CD14-positive monocyte (primary cell): ENCODE measurements around the gene MAMDC2. TPM values are rescaled to one million over a fixed set of nuclear protein-coding genes. Genes with fewer than 3 reads are reported as not detected.

Experiments
- DNase-seq, 3 donors: peaks; one replicate each; pipeline ENCODE4 v3.0.0-alpha.2; 2011 to 2022
- H2AFZ ChIP-seq: 2 replicates; pipeline ENCODE4 v1.6.0; 2012; ENCODE audit warnings: mild to moderate bottlenecking, low read depth, low read length, inconsistent platforms; ENCODE audit not compliant: insufficient read depth, poor library complexity, severe bottlenecking
- H3K27ac ChIP-seq, 2 donors: 1 replicate in 1 of 2; 2 replicates in 1 of 2; pipeline ENCODE4 v1.5.1; 2012 to 2013; ENCODE audit warnings: low read length in 2 of 2, control low read depth in 1 of 2, inconsistent platforms in 1 of 2, low read depth in 1 of 2, mild to moderate bottlenecking in 1 of 2
- H3K27me3 ChIP-seq, 2 donors: one replicate each; pipeline versions ENCODE4 v1.6.0 to v1.6.1; 2011 to 2013; ENCODE audit warnings: low read length in 2 of 2; ENCODE audit not compliant: control insufficient read depth in 2 of 2, insufficient read depth in 2 of 2
- H3K36me3 ChIP-seq, 2 donors: replicated peaks in 1 of 2; 1 replicate in 1 of 2; 2 replicates in 1 of 2; pipeline versions ENCODE4 v1.5.1 to v1.6.1; 2012 to 2013; ENCODE audit warnings: low read length in 2 of 2, control low read depth in 1 of 2, inconsistent platforms in 1 of 2, mild to moderate bottlenecking in 1 of 2; ENCODE audit not compliant: insufficient read depth in 2 of 2, control insufficient read depth in 1 of 2
- H3K4me1 ChIP-seq, 2 donors: 1 replicate in 1 of 2; 2 replicates in 1 of 2; pipeline versions ENCODE4 v1.5.1 to v1.6.1; 2012 to 2013; ENCODE audit warnings: low read length in 2 of 2, control low read depth in 1 of 2, inconsistent platforms in 1 of 2, mild to moderate bottlenecking in 1 of 2, moderate library complexity in 1 of 2; ENCODE audit not compliant: insufficient read depth in 2 of 2, control insufficient read depth in 1 of 2
- H3K4me2 ChIP-seq: replicated peaks from 2 replicates; pipeline ENCODE3; 2012; ENCODE audit warnings: low read length, moderate library complexity, mild to moderate bottlenecking; ENCODE audit not compliant: poor library complexity, severe bottlenecking; ENCODE audit errors: extremely low read depth
- H3K4me3 ChIP-seq, 3 experiments: fragments of 200-600 bp in 1 of 3; sonication (generic) in 1 of 3; replicated peaks in 1 of 3; 1 replicate in 2 of 3; 2 replicates in 1 of 3; pipeline ENCODE4 v1.5.1; 2011 to 2013; ENCODE audit warnings: low read length in 3 of 3, mild to moderate bottlenecking in 3 of 3, control low read depth in 2 of 3, low read depth in 2 of 3, inconsistent platforms in 1 of 3, moderate library complexity in 1 of 3
- H3K79me2 ChIP-seq: 2 replicates; pipeline ENCODE4 v1.6.0; 2012; ENCODE audit warnings: mild to moderate bottlenecking, control low read depth, inconsistent platforms, low read length, moderate library complexity; ENCODE audit not compliant: insufficient read depth
- H3K9ac ChIP-seq: 2 replicates; pipeline ENCODE4 v1.6.0; 2017; ENCODE audit warnings: low read length, mild to moderate bottlenecking; ENCODE audit not compliant: insufficient read depth, poor library complexity, severe bottlenecking
- H3K9me3 ChIP-seq, 2 donors: replicated peaks in 1 of 2; 1 replicate in 1 of 2; 2 replicates in 1 of 2; pipeline versions ENCODE4 v1.5.1 to v1.6.1; 2012 to 2013; ENCODE audit warnings: low read length in 2 of 2, control low read depth in 1 of 2; ENCODE audit not compliant: control insufficient read depth in 1 of 2, insufficient read depth in 1 of 2
- H4K20me1 ChIP-seq: 2 replicates; pipeline ENCODE4 v1.6.0; 2012; ENCODE audit warnings: mild to moderate bottlenecking, low read length, control low read depth, moderate library complexity; ENCODE audit not compliant: insufficient read depth
- H3K27ac Mint-ChIP-seq, 7 donors: one replicate each; pipeline ENCODE4 v1.8.0; 2020; ENCODE audit warnings: mild to moderate bottlenecking in 7 of 7, mixed read lengths in 7 of 7, moderate library complexity in 6 of 7, inconsistent platforms in 2 of 7
- H3K27me3 Mint-ChIP-seq, 3 donors: one replicate each; pipeline ENCODE4 v1.8.0; 2021 to 2022; ENCODE audit warnings: low read depth in 3 of 3, mild to moderate bottlenecking in 3 of 3, mixed read lengths in 3 of 3, moderate library complexity in 3 of 3, inconsistent platforms in 1 of 3
- H3K36me3 Mint-ChIP-seq, 2 donors: one replicate each; pipeline ENCODE4 v1.8.0; 2020; ENCODE audit warnings: mixed read lengths in 2 of 2, inconsistent platforms in 1 of 2, mild to moderate bottlenecking in 1 of 2
- H3K4me1 Mint-ChIP-seq: one replicate; pipeline ENCODE4 v1.8.0; 2020; ENCODE audit warnings: mild to moderate bottlenecking, mixed read lengths
- H3K4me3 Mint-ChIP-seq, 2 donors: one replicate each; pipeline ENCODE4 v1.8.0; 2020; ENCODE audit warnings: mild to moderate bottlenecking in 2 of 2, mixed read lengths in 2 of 2, moderate library complexity in 1 of 2
- H3K9me3 Mint-ChIP-seq, 7 donors: one replicate each; pipeline ENCODE4 v1.8.0; 2020 to 2022; ENCODE audit warnings: mixed read lengths in 7 of 7, mild to moderate bottlenecking in 6 of 7, moderate library complexity in 6 of 7, inconsistent platforms in 2 of 7
- WGBS: methylation state at CpG from one replicate; pipeline ENCODE4 v1.1.5; 2013; ENCODE audit warnings: missing lambda C conversion rate; ENCODE audit not compliant: insufficient coverage; 5-methylcytosine and 5-hydroxymethylcytosine counted together
- intact Hi-C, 2 donors: fragments of 100-400 bp; cut with micrococcal nuclease; formaldehyde crosslinking; loops; one replicate each; pipeline versions ENCODE4 v1.15.0 to v1.15.1; 2023
- polyA plus RNA-seq, 3 donors: library from polyadenylated mRNA; depleted of rRNA in 1 of 3; unstranded in 2 of 3; stranded (reverse) in 1 of 3; fragments of 300-500 nt in 2 of 3; fragments of >200 nt in 1 of 3; fragmentation: Illumina TruSeq in 2 of 3; gene quantifications; 1 replicate in 2 of 3; 2 replicates in 1 of 3; pipeline ENCODE4 v1.2.3, GENCODE V29; 2012 to 2021
- TF ChIP-seq, protein P1 (sequence below): fragments of 200-600 bp; IDR thresholded peaks from one replicate; pipeline ENCODE4 v1.8.0; 2022; ENCODE audit warnings: antibody characterized with exemption, mild to moderate bottlenecking

Gene MAMDC2
- polyA plus RNA-seq, 3 donors = 0.05 to 0.09 TPM; not detected in 1

GRCh38 chr9:70170151-70170790 lies 126.6 kb downstream of the MAMDC2 start:
- TF ChIP-seq, protein P1, sequence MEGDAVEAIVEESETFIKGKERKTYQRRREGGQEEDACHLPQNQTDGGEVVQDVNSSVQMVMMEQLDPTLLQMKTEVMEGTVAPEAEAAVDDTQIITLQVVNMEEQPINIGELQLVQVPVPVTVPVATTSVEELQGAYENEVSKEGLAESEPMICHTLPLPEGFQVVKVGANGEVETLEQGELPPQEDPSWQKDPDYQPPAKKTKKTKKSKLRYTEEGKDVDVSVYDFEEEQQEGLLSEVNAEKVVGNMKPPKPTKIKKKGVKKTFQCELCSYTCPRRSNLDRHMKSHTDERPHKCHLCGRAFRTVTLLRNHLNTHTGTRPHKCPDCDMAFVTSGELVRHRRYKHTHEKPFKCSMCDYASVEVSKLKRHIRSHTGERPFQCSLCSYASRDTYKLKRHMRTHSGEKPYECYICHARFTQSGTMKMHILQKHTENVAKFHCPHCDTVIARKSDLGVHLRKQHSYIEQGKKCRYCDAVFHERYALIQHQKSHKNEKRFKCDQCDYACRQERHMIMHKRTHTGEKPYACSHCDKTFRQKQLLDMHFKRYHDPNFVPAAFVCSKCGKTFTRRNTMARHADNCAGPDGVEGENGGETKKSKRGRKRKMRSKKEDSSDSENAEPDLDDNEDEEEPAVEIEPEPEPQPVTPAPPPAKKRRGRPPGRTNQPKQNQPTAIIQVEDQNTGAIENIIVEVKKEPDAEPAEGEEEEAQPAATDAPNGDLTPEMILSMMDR = no peak
- intact Hi-C loops = no loop called here
- H3K9me3 Mint-ChIP-seq = peaks cover 0 to 3% (median 0%) of the 10 kb centered on the region in 7 donors

DNA sequence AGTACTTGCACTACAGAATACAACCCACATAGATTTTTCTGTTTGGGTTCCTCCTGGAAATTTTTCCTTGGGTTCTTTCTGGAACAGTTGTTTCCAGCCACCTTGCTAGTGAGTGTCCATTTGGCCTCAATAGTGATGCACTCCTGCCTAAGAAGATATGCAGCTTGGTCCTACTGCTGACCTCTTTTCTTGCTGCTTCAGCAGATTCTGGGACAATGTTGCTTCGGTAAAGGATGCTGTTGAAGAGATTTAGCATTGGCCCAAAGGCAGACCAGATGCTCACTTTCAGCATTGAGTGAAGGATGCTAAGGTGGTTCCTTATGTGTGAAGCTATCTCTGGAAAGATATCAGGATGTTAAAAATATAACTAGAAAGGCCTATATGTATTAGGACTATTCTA lies 128.9 kb downstream of the MAMDC2 start:
- Histone ChIP-seq H3K4me3 (no peak overlapping the region), H3K4me2 (no peak overlapping the region), H3K27me3 (no peaks in the 10 kb centered on the region), H3K36me3 (no peaks in the 10 kb centered on the region), H3K27ac (no peak overlapping the region), H3K79me2 (no peaks in the 10 kb centered on the region), H2AFZ (no peak overlapping the region), H4K20me1 (no peaks in the 10 kb centered on the region), H3K9me3 (no peaks in the 10 kb centered on the region), H3K9ac (no peak overlapping the region), H3K4me1 (no peaks in the 10 kb centered on the region)
- WGBS = 86% methylated on average over 1 of the region's 1 CpG
- H3K27me3 Mint-ChIP-seq = no peaks in the 10 kb centered on the region
- H3K9me3 Mint-ChIP-seq = peaks cover 0 to 3% (median 0%) of the 10 kb centered on the region in 7 donors
- intact Hi-C loops = no loop called here
- TF ChIP-seq, protein P1 = no peak
- no peak overlapping the region for H3K4me3 Mint-ChIP-seq
- no peaks in the 10 kb centered on the region for H3K36me3 Mint-ChIP-seq
- no peak overlapping the region for H3K27ac Mint-ChIP-seq
- H3K4me1 Mint-ChIP-seq = no peaks in the 10 kb centered on the region
- no peak for DNase-seq

More at GRCh38 chr9:70170151-70170790, 126.6 kb downstream of the MAMDC2 start:
- Mint-ChIP-seq H3K4me3 (no peak overlapping the region), H3K27me3 (no peaks in the 10 kb centered on the region), H3K4me1 (no peaks in the 10 kb centered on the region), H3K36me3 (no peaks in the 10 kb centered on the region), H3K27ac (no peak overlapping the region)
- no peaks in the 10 kb centered on the region for H3K9me3 ChIP-seq
- WGBS = 96% methylated on average over 3 of the region's 7 CpGs
- no peaks in the 10 kb centered on the region for H3K27me3 ChIP-seq
- H3K27ac ChIP-seq = no peak overlapping the region
- H3K4me2 ChIP-seq = no peak overlapping the region
- no peak overlapping the region for H2AFZ ChIP-seq
- no peaks in the 10 kb centered on the region for H3K4me1 ChIP-seq
- H3K4me3 ChIP-seq = no peak overlapping the region
- H3K79me2 ChIP-seq = no peaks in the 10 kb centered on the region
- no peaks in the 10 kb centered on the region for H4K20me1 ChIP-seq
- no peak for DNase-seq
- H3K9ac ChIP-seq = no peak overlapping the region
- no peaks in the 10 kb centered on the region for H3K36me3 ChIP-seq
